DOHH2 (cell line): ENCODE measurements around the gene LAGE3.

Experiments used
- CTCF ChIP-seq: fragments of 200-600 bp; sonication (generic); IDR thresholded peaks from one replicate; pipeline ENCODE4 v1.5.1; 2014; ENCODE audit warnings: antibody characterized with exemption, mild to moderate bottlenecking, low read depth, low read length; ENCODE audit not compliant: poor library complexity, severe bottlenecking
- EZH2phosphoT487 ChIP-seq: fragments of 200-600 bp; sonication (generic); IDR thresholded peaks from 2 replicates; pipeline ENCODE4 v1.6.1; 2017; ENCODE audit warnings: borderline replicate concordance, mild to moderate bottlenecking, antibody characterized with exemption, low read length, moderate library complexity, mixed read lengths

- TF ChIP-seq CTCF = no peak
- no peak for TF ChIP-seq EZH2phosphoT487
Observed at GRCh38 chrX:154473683-154474082, 5.4 kb downstream of the LAGE3 start.
